Inflammatory macrophage treated with lipopolysaccharide for 4 hours (primary cell): ENCODE results near the gene SLC66A2.

Source experiments
- DNase-seq: peaks from one replicate; pipeline ENCODE4 v3.0.0-alpha.2; 2020

Gene SLC66A2

GRCh38 chr18:79917169-79917852 lies 34.1 kb downstream of the SLC66A2 start:
- DNase-seq: no peak

- no peak for DNase-seq
Observed at GRCh38 chr18:79916546-79917168, 34.8 kb downstream of the SLC66A2 start.

- DNase-seq: no peak
Observed at GRCh38 chr18:79916128-79916494, 35.3 kb downstream of the SLC66A2 start.

GRCh38 chr18:79915161-79916127 lies 36.0 kb downstream of the SLC66A2 start:
- no peak for DNase-seq

GRCh38 chr18:79914614-79915160 lies 36.8 kb downstream of the SLC66A2 start:
- no peak for DNase-seq

GRCh38 chr18:79912994-79913831 lies 38.2 kb downstream of the SLC66A2 start:
- no peak for DNase-seq

- DNase-seq: no peak
Observed at GRCh38 chr18:79912409-79912991, 39.0 kb downstream of the SLC66A2 start.

- no peak for DNase-seq
Observed at GRCh38 chr18:79911344-79912270, 39.8 kb downstream of the SLC66A2 start.

GRCh38 chr18:79910563-79911343 lies 40.7 kb downstream of the SLC66A2 start:
- DNase-seq: no peak

- DNase-seq: no peak
Observed at GRCh38 chr18:79906706-79907105, 44.7 kb downstream of the SLC66A2 start.

- DNase-seq: no peak
Observed at GRCh38 chr18:79905993-79906392, 45.5 kb downstream of the SLC66A2 start.

- DNase-seq: peak; percentile 13
Observed at GRCh38 chr18:79905389-79905911, 46.0 kb downstream of the SLC66A2 start.

GRCh38 chr18:79904357-79905147 lies 46.9 kb downstream of the SLC66A2 start:
- no peak for DNase-seq

- DNase-seq: no peak
Observed at GRCh38 chr18:79903787-79904356, 47.6 kb downstream of the SLC66A2 start.

GRCh38 chr18:79903071-79903635 lies 48.3 kb downstream of the SLC66A2 start:
- no peak for DNase-seq

GRCh38 chr18:79902640-79903039 lies 48.8 kb downstream of the SLC66A2 start:
- no peak for DNase-seq

- DNase-seq: no peak
Observed at GRCh38 chr18:79902075-79902474, 49.4 kb downstream of the SLC66A2 start.

- DNase-seq: no peak
Observed at GRCh38 chr18:79901665-79902064, 49.8 kb downstream of the SLC66A2 start.
